GM10248 (cell line): ENCODE measurements around the gene SPATA2.
A peak's percentile ranks its signal among the peaks of the same experiment; 100 is the strongest.
"Not testable (repeated sequence)": the region's sequence is repeated elsewhere in the genome, so short reads cannot be mapped to it uniquely, and the experiment has no call there.

Experiments used
- CTCF ChIA-PET: fragments of 300-600 bp; sonication (Branson Sonifier 250); formaldehyde crosslinking; extraction: SDS; loops from one replicate; lab custom pipeline; 2021; ENCODE audit warnings: antibody characterized with exemption; lab: Yijun Ruan, JAX
- POLR2A ChIA-PET: fragments of 350-650 bp; sonication (Branson Sonifier 250); formaldehyde crosslinking; extraction: SDS; loops from one replicate; lab custom pipeline; 2020; ENCODE audit warnings: antibody characterized with exemption; lab: Yijun Ruan, JAX
- DNase-seq: peaks from one replicate; pipeline ENCODE4 v3.0.0; 2012; ENCODE audit errors: extremely low spot score
- CTCF ChIP-seq: IDR thresholded peaks from 2 replicates; pipeline ENCODE4 v1.5.1; 2012; ENCODE audit warnings: mild to moderate bottlenecking, low read depth; ENCODE audit errors: extremely low read depth, missing control alignments, control extremely low read depth

SPATA2 gene

GRCh38 chr20:49896204-49896603, 19.1 kb downstream of the SPATA2 start:
- no peak for TF ChIP-seq CTCF
- DNase-seq: no peak
- ChIA-PET CTCF (interaction anchor here (0.9 to 2.1 kb wide), 3 partner anchors 8 to 354 kb away, joined by 4 to 7 read pairs (median 6); no protein-coding TSS in a partner anchor), POLR2A (no interaction called here)

GRCh38 chr20:49895474-49896093, 19.7 kb downstream of the SPATA2 start:
- DNase-seq, CTCF ChIA-PET, POLR2A ChIA-PET: not testable (repeated sequence)

- CTCF ChIA-PET: interaction anchor here (1.5 to 8.4 kb wide), 6 partner anchors 13 to 361 kb away, joined by 3 to 75 read pairs (median 4); no protein-coding TSS in a partner anchor
- TF ChIP-seq CTCF: no peak
- POLR2A ChIA-PET: no interaction called here
- peak; percentile 48 for DNase-seq
Measured at GRCh38 chr20:49894073-49894470, 21.3 kb downstream of the SPATA2 start.

GRCh38 chr20:49893242-49894072, 21.9 kb downstream of the SPATA2 start:
- ChIA-PET POLR2A (no interaction called here), CTCF (interaction anchor here (1.5 to 8.4 kb wide), 8 partner anchors 13 to 360 kb away, joined by 3 to 75 read pairs (median 6); no protein-coding TSS in a partner anchor)
- no peak for TF ChIP-seq CTCF
- no peak for DNase-seq

GRCh38 chr20:49892817-49893216, 22.5 kb downstream of the SPATA2 start:
- POLR2A ChIA-PET: no interaction called here
- CTCF ChIA-PET: interaction anchor here (0.7 to 8.4 kb wide), 11 partner anchors 11 to 558 kb away, joined by 3 to 75 read pairs (median 4); no protein-coding TSS in a partner anchor
- no peak for TF ChIP-seq CTCF
- DNase-seq: no peak

GRCh38 chr20:49892260-49892659, 23.1 kb downstream of the SPATA2 start:
- CTCF ChIA-PET: interaction anchor here (0.7 to 8.4 kb wide), 10 partner anchors 12 to 558 kb away, joined by 3 to 75 read pairs (median 4); no protein-coding TSS in a partner anchor
- TF ChIP-seq CTCF: no peak
- DNase-seq: no peak
- POLR2A ChIA-PET: no interaction called here

- POLR2A ChIA-PET: no interaction called here
- DNase-seq: no peak
- no peak for TF ChIP-seq CTCF
- CTCF ChIA-PET: interaction anchor here (1.0 to 8.4 kb wide), 6 partner anchors 13 to 557 kb away, joined by 3 to 75 read pairs (median 6); no protein-coding TSS in a partner anchor
Measured at GRCh38 chr20:49891476-49892110, 23.7 kb downstream of the SPATA2 start.
